Hepatocyte (in vitro differentiated cells): Measurements from ENCODE around the gene LRRC14B.

Experiments
- CTCF ChIP-seq: fragments of 200-600 bp; sonication (generic); IDR thresholded peaks from 2 replicates; pipeline ENCODE4 v1.5.1; 2016; ENCODE audit warnings: antibody characterized with exemption, mild to moderate bottlenecking; ENCODE audit not compliant: poor library complexity
- EZH2phosphoT487 ChIP-seq: fragments of 200-600 bp; sonication (generic); IDR thresholded peaks from one replicate; pipeline ENCODE4 v1.6.1; 2018; ENCODE audit warnings: antibody characterized with exemption, mild to moderate bottlenecking, low read depth, moderate library complexity; ENCODE audit not compliant: unreplicated experiment, severe bottlenecking

- no peak for TF ChIP-seq CTCF
- TF ChIP-seq EZH2phosphoT487: no peak
Observed at GRCh38 chr5:169071-169727, 22.1 kb upstream of the LRRC14B start.
